Calu3 (cell line): Measurements from ENCODE around the gene NID2. TPM values are rescaled to one million over a fixed set of nuclear protein-coding genes. Genes with fewer than 3 reads are reported as not detected.

Source experiments
- BruUV-seq: library from RNA; stranded (reverse); fragments of 400-500 nt; replicated peaks from 2 replicates; lab custom pipeline; 2021; lab: Mats Ljungman, UMichigan
- CTCF ChIA-PET: fragments of 300-600 bp; sonication (Branson Sonifier 250); formaldehyde crosslinking; loops from one replicate; lab custom pipeline; 2022; ENCODE audit warnings: antibody characterized with exemption; lab: Charles Lee
- DNase-seq: peaks from one replicate; pipeline ENCODE4 v3.0.0; 2022
- H3K27ac Mint-ChIP-seq: one replicate; pipeline ENCODE4 v1.8.0; 2022; ENCODE audit warnings: mixed read lengths; ENCODE audit not compliant: unreplicated experiment
- H3K27me3 Mint-ChIP-seq: one replicate; pipeline ENCODE4 v1.8.0; 2022; ENCODE audit warnings: mixed read lengths; ENCODE audit not compliant: unreplicated experiment
- H3K36me3 Mint-ChIP-seq: one replicate; pipeline ENCODE4 v1.8.0; 2022; ENCODE audit warnings: mild to moderate bottlenecking, moderate library complexity, mixed read lengths; ENCODE audit not compliant: insufficient read depth, unreplicated experiment
- H3K4me1 Mint-ChIP-seq: one replicate; pipeline ENCODE4 v1.8.0; 2022; ENCODE audit warnings: mild to moderate bottlenecking, low read depth, mixed read lengths; ENCODE audit not compliant: unreplicated experiment
- H3K4me3 Mint-ChIP-seq: one replicate; pipeline ENCODE4 v1.8.0; 2022; ENCODE audit warnings: mild to moderate bottlenecking, low read depth, moderate library complexity, mixed read lengths; ENCODE audit not compliant: unreplicated experiment
- H3K9me3 Mint-ChIP-seq: one replicate; pipeline ENCODE4 v1.8.0; 2022; ENCODE audit warnings: low read depth, mixed read lengths; ENCODE audit not compliant: unreplicated experiment
- CTCF ChIP-seq: fragments of 200-600 bp; IDR thresholded peaks from one replicate; pipeline ENCODE4 v1.8.0; 2022; ENCODE audit warnings: antibody characterized with exemption; ENCODE audit not compliant: unreplicated experiment
- intact Hi-C: fragments of 100-400 bp; cut with micrococcal nuclease; formaldehyde crosslinking; loops from one replicate; pipeline ENCODE4 v1.10.0; 2022; ENCODE audit not compliant: unreplicated experiment
- total RNA-seq: library from RNA; stranded (reverse); gene quantifications from 2 replicates; pipeline ENCODE4 v1.2.3, GENCODE V29; 2022

NID2 gene
- total RNA-seq, 1 experiment from 2014 or later: not detected

GRCh38 chr14:52032204-52032801 lies 36.6 kb downstream of the NID2 start:
- no peak for TF ChIP-seq CTCF
- Mint-ChIP-seq H3K4me3 (no peak overlapping the region), H3K36me3 (no peaks in the 10 kb centered on the region), H3K9me3 (no peaks in the 10 kb centered on the region), H3K4me1 (no peaks in the 10 kb centered on the region), H3K27ac (no peak overlapping the region), H3K27me3 (peaks cover 32% of the 10 kb centered on the region)
- CTCF ChIA-PET: interaction anchor here (1.0 kb wide), 1 partner anchor 14 kb away, joined by 3 read pairs; no protein-coding TSS in a partner anchor
- no TSS peak for BruUV-seq
- no peak for DNase-seq
- intact Hi-C loops: no loop called here

DNA sequence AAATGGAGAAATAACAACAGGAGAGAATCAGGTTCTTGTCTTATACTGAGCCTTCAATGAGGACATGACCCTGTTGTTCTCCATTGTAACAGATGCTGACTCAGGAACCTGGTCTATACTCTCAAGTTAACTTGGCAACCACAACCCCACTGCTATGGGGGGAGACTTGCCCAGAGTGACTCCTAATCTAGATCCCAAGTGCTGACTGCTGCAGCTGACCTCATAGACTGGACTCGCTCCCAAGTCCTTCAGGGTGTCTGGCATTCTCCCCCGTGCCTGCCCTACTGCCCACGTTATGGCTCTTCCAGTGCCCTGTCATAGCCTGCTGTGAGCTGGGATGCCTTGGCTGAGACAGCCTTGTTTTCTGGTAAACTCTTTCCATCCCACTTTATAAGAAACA lies 37.1 kb downstream of the NID2 start:
- intact Hi-C loops: no loop called here
- no peak for TF ChIP-seq CTCF
- Mint-ChIP-seq H3K9me3 (no peaks in the 10 kb centered on the region), H3K4me3 (no peak overlapping the region), H3K4me1 (no peaks in the 10 kb centered on the region), H3K27me3 (peaks cover 28% of the 10 kb centered on the region), H3K27ac (no peak overlapping the region), H3K36me3 (no peaks in the 10 kb centered on the region)
- DNase-seq: no peak
- CTCF ChIA-PET: interaction anchor here (1.0 kb wide), 1 partner anchor 14 kb away, joined by 3 read pairs; no protein-coding TSS in a partner anchor
- BruUV-seq: no TSS peak

DNA sequence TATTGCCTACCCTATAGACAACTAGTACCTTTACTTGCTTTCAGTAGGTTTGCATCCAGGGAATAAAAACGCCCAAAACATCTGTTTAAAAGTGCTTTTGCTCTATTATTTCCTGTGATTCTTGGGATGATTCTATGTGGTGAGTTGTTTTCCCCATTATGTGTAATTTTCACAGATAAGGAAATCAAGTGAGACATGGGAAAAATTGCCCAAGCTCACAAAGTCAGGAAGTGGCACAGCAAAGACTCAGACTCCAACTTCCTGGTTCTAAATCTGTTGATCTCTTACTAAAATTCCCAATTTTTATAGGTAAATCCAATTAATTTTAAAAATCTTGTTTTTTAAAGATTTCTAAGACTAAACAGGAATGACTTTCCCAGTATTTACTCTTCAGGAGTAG lies 39.0 kb downstream of the NID2 start:
- CTCF ChIA-PET: no interaction called here
- H3K27me3 Mint-ChIP-seq: peaks cover 14% of the 10 kb centered on the region
- no TSS peak for BruUV-seq
- no peak for DNase-seq
- no peak for TF ChIP-seq CTCF
- H3K27ac Mint-ChIP-seq: no peak overlapping the region
- H3K9me3 Mint-ChIP-seq: no peaks in the 10 kb centered on the region
- intact Hi-C loops: no loop called here
- no peaks in the 10 kb centered on the region for H3K4me1 Mint-ChIP-seq
- H3K4me3 Mint-ChIP-seq: no peak overlapping the region
- H3K36me3 Mint-ChIP-seq: no peaks in the 10 kb centered on the region

- H3K27me3 Mint-ChIP-seq: peaks cover under 1% of the 10 kb centered on the region
- no peaks in the 10 kb centered on the region for H3K36me3 Mint-ChIP-seq
- CTCF ChIA-PET: no interaction called here
- no peak overlapping the region for H3K27ac Mint-ChIP-seq
- TF ChIP-seq CTCF: no peak
- no peaks in the 10 kb centered on the region for H3K9me3 Mint-ChIP-seq
- DNase-seq: no peak
- no TSS peak for BruUV-seq
- H3K4me3 Mint-ChIP-seq: no peak overlapping the region
- no peaks in the 10 kb centered on the region for H3K4me1 Mint-ChIP-seq
- intact Hi-C loops: no loop called here
These were observed 42.0 kb downstream of the NID2 start for GRCh38 chr14:52026901-52027300.
